WTC11 (cell line): Measurements from ENCODE around the gene FBXW4. TPM values are rescaled to one million over a fixed set of nuclear protein-coding genes. Genes with fewer than 3 reads are reported as not detected.
"Not testable (repeated sequence)": the region's sequence is repeated elsewhere in the genome, so short reads cannot be mapped to it uniquely, and the experiment has no call there.

ENCODE experiments used
- ATAC-seq: fragments of 200-7000 bp; cut with Tn5 transposase; 2 replicates; pipeline ENCODE4 v1.10.0; 2021; ENCODE audit warnings: mild to moderate bottlenecking, moderate library complexity
- CTCF ChIA-PET: fragments of 300-600 bp; sonication (Branson Sonifier 250); formaldehyde crosslinking; loops from one replicate; lab custom pipeline; 2021; ENCODE audit warnings: antibody characterized with exemption; lab: Charles Lee
- POLR2A ChIA-PET: fragments of 350-600 bp; sonication (Branson Sonifier 250); formaldehyde crosslinking; loops from one replicate; lab custom pipeline; 2021; ENCODE audit warnings: antibody characterized with exemption; lab: Charles Lee
- DNase-seq: peaks from one replicate; pipeline ENCODE4 v3.0.0; 2021; ENCODE audit warnings: low spot score
- H3K27ac Mint-ChIP-seq: 2 replicates; pipeline ENCODE4 v1.8.0; 2021; ENCODE audit warnings: mixed read lengths
- H3K27me3 Mint-ChIP-seq: 2 replicates; pipeline ENCODE4 v1.8.0; 2021; ENCODE audit warnings: low read depth, mild to moderate bottlenecking, moderate library complexity, mixed read lengths
- H3K36me3 Mint-ChIP-seq: 2 replicates; pipeline ENCODE4 v1.8.0; 2021; ENCODE audit warnings: mixed read lengths
- H3K4me1 Mint-ChIP-seq: 2 replicates; pipeline ENCODE4 v1.8.0; 2022; ENCODE audit warnings: mixed read lengths
- H3K4me3 Mint-ChIP-seq: 2 replicates; pipeline ENCODE4 v1.8.0; 2021; ENCODE audit warnings: mild to moderate bottlenecking, moderate library complexity, mixed read lengths
- H3K9me3 Mint-ChIP-seq: 2 replicates; pipeline ENCODE4 v1.8.0; 2021; ENCODE audit warnings: mixed read lengths
- ATF3 ChIP-seq: sonication (generic); formaldehyde crosslinking; conservative IDR thresholded peaks from 2 replicates; pipeline ENCODE4 v1.8.1; 2022; ENCODE audit warnings: mild to moderate bottlenecking, missing genetic modification reagents
- ATF6 ChIP-seq: sonication (generic); formaldehyde crosslinking; IDR thresholded peaks from 2 replicates; pipeline ENCODE4 v1.8.1; 2023; ENCODE audit warnings: mild to moderate bottlenecking, missing genetic modification reagents
- ETV6 ChIP-seq: sonication (generic); formaldehyde crosslinking; IDR thresholded peaks from 2 replicates; pipeline ENCODE4 v1.8.1; 2022; ENCODE audit warnings: mild to moderate bottlenecking, missing genetic modification reagents
- FOXJ3 ChIP-seq: sonication (generic); formaldehyde crosslinking; IDR thresholded peaks from 2 replicates; pipeline ENCODE4 v1.9.0; 2021; ENCODE audit warnings: missing genetic modification reagents, mild to moderate bottlenecking, borderline replicate concordance
- NFYB ChIP-seq: sonication (generic); formaldehyde crosslinking; conservative IDR thresholded peaks from 2 replicates; pipeline ENCODE4 v1.8.0; 2022; ENCODE audit warnings: low read depth, missing genetic modification reagents
- NR1H2 ChIP-seq: sonication (generic); formaldehyde crosslinking; IDR thresholded peaks from 2 replicates; pipeline ENCODE4 v1.9.0; 2021; ENCODE audit warnings: mild to moderate bottlenecking, moderate library complexity, missing genetic modification reagents
- OVOL2 ChIP-seq: fragments of 250-450 bp; sonication (Bioruptor Pico); IDR thresholded peaks from 2 replicates; pipeline ENCODE4 v1.9.0; 2021; ENCODE audit warnings: mild to moderate bottlenecking, borderline replicate concordance
- TCF7 ChIP-seq: sonication (generic); formaldehyde crosslinking; IDR thresholded peaks from 2 replicates; pipeline ENCODE4 v1.8.0; 2022; ENCODE audit warnings: mild to moderate bottlenecking, low read depth, missing genetic modification reagents, moderate library complexity
- TEAD1 ChIP-seq: sonication (generic); formaldehyde crosslinking; IDR thresholded peaks from 2 replicates; pipeline ENCODE4 v1.8.0; 2022; ENCODE audit warnings: mild to moderate bottlenecking, missing genetic modification reagents
- TEAD4 ChIP-seq: sonication (generic); formaldehyde crosslinking; IDR thresholded peaks from 2 replicates; pipeline ENCODE4 v1.8.0; 2022; ENCODE audit warnings: mild to moderate bottlenecking, missing genetic modification reagents
- USF2 ChIP-seq: sonication (generic); formaldehyde crosslinking; IDR thresholded peaks from 2 replicates; pipeline ENCODE4 v1.8.1; 2023; ENCODE audit warnings: mild to moderate bottlenecking, missing genetic modification reagents, moderate library complexity
- ZMAT4 ChIP-seq: fragments of 250-450 bp; sonication (Bioruptor Pico); IDR thresholded peaks from 2 replicates; pipeline ENCODE4 v1.9.0; 2021; ENCODE audit warnings: mild to moderate bottlenecking
- ZNF121 ChIP-seq: sonication (generic); formaldehyde crosslinking; IDR thresholded peaks from 2 replicates; pipeline ENCODE4 v1.8.0; 2023; ENCODE audit warnings: missing genetic modification reagents
- ZNF263 ChIP-seq: sonication (generic); formaldehyde crosslinking; IDR thresholded peaks from 2 replicates; pipeline ENCODE4 v1.8.1; 2022; ENCODE audit warnings: low read depth, mild to moderate bottlenecking, moderate library complexity, missing genetic modification reagents
- ZNF423 ChIP-seq: fragments of 250-450 bp; sonication (Bioruptor Pico); IDR thresholded peaks from 2 replicates; pipeline ENCODE4 v2.1.2; 2022; ENCODE audit warnings: mild to moderate bottlenecking, moderate library complexity
- total RNA-seq: library from RNA; stranded (reverse); gene quantifications from 3 replicates; pipeline ENCODE4 v1.2.3, GENCODE V29; 2021
- TF ChIP-seq, protein P1 (sequence below): sonication (generic); formaldehyde crosslinking; IDR thresholded peaks from 2 replicates; pipeline ENCODE4 v1.8.1; 2023; ENCODE audit warnings: mild to moderate bottlenecking, moderate library complexity, missing genetic modification reagents

FBXW4 gene
- total RNA-seq, 1 experiment from 2014 or later = 45.3 TPM

DNA sequence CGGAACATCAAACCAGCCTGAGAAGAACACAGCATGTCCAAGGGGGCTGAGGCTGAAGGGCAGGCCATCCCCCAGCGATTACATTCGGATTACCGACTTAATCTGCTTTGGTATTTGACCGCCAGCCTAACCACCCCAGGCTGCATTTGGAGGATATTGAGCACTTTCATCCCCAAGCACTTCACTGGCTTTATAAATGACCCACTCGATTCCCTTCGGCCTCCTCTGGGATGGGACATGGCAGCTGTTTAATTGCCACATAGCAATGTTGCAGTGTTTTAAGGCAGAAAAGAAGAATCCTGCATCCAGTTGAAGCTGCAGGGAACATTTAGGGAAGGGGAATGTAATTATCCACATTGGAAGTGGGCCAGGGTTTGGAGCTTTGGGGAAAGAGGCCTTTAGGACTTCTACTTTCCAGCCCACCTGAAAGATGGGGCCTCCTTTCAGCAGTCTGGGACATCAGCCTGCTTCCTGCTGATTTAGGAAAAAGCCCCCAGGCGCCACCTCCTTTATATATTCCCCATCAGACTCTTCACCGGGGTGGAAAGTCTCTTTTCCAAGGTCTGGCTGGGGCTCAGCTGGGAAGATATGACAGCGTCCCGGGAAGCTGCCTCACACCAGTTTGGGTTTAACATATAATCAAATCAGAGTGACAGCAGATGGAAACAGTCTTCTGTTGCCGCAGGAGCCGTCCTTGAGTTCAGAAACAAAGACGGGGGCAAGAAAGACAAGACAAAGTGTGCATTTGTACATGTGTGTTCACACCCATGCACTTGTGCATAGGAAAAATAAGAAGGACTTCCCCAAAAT is 97.7 kb downstream of the FBXW4 start:
- Mint-ChIP-seq H3K27ac (no peak overlapping the region), H3K36me3 (no peaks in the 10 kb centered on the region), H3K27me3 (no peaks in the 10 kb centered on the region), H3K4me1 (peaks cover 13% of the 10 kb centered on the region), H3K9me3 (no peaks in the 10 kb centered on the region), H3K4me3 (no peak overlapping the region)
- ChIA-PET POLR2A (no interaction called here), CTCF (interaction anchor here (1.8 kb wide), 1 partner anchor 184 kb away, joined by 9 read pairs; no protein-coding TSS in a partner anchor)
- TF ChIP-seq NR1H2 (CRISPR knock-in tag) = no peak
- TF ChIP-seq ZMAT4 (CRISPR knock-in tag) = no peak
- TF ChIP-seq ATF6 (CRISPR knock-in tag) = no peak
- TF ChIP-seq TEAD4 (CRISPR knock-in tag) = no peak
- no peak for TF ChIP-seq TCF7 (CRISPR knock-in tag)
- no peak for TF ChIP-seq ZNF263
- TF ChIP-seq FOXJ3 (CRISPR knock-in tag) = no peak
- TF ChIP-seq TEAD1 (CRISPR knock-in tag) = no peak
- TF ChIP-seq ETV6 (CRISPR knock-in tag) = no peak
- TF ChIP-seq ZNF423 = no peak
- no peak for TF ChIP-seq OVOL2 (CRISPR knock-in tag)
- DNase-seq (no peak), ATAC-seq (peak; percentile 34; the same call in 1 of the 2 replicates)

DNA sequence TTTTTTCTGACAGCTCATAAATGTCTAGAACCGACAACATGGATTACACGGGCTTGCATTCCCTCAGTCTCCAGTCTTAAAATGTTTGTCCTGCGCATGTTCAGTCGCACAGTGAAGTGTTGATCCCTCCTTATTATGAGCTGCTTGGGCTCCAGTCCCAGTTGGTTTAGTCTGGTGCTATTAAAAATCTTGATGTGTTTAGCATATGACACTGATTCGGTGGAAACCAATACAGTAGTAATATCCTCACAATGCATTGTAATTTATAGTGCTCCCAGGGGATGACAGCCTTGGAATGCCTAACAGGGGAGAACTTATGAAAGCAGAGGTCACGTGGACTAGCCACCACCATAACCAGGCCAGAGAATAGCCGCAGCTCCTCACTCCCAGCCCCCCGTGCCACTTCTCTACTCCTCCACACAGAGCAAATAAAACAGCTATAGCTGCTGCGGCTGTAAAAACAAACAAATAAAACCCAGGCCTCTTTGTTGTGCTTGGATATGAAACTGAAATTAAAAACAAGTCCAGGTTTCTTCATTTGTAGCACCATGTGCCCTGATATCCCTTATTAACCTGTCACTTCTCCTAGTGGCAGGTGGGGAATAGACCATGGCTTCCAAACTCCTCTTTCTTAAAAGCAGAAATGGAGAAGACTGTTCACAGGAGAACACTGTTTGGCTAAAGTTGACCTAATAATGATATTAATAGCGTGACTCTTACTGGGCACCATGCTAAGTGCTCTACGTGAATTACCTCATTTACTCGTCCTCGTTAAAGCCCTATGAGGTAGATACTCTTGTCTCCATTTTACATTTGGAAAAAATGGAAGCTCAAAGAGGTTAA is 99.2 kb downstream of the FBXW4 start:
- Mint-ChIP-seq H3K4me3 (no peak overlapping the region), H3K27me3 (no peaks in the 10 kb centered on the region), H3K27ac (no peak overlapping the region), H3K36me3 (no peaks in the 10 kb centered on the region), H3K4me1 (peaks cover 10% of the 10 kb centered on the region), H3K9me3 (no peaks in the 10 kb centered on the region)
- CTCF ChIA-PET = interaction anchor here (0.6 to 1.9 kb wide), 3 partner anchors 19 to 185 kb away, joined by 3 to 8 read pairs (median 4); no protein-coding TSS in a partner anchor
- DNase-seq (no peak), ATAC-seq (no peak)
- no peak for TF ChIP-seq USF2 (CRISPR knock-in tag)
- TF ChIP-seq ATF3 (CRISPR knock-in tag) = no peak
- no peak for TF ChIP-seq ZNF121 (CRISPR knock-in tag)
- TF ChIP-seq, protein P1, sequence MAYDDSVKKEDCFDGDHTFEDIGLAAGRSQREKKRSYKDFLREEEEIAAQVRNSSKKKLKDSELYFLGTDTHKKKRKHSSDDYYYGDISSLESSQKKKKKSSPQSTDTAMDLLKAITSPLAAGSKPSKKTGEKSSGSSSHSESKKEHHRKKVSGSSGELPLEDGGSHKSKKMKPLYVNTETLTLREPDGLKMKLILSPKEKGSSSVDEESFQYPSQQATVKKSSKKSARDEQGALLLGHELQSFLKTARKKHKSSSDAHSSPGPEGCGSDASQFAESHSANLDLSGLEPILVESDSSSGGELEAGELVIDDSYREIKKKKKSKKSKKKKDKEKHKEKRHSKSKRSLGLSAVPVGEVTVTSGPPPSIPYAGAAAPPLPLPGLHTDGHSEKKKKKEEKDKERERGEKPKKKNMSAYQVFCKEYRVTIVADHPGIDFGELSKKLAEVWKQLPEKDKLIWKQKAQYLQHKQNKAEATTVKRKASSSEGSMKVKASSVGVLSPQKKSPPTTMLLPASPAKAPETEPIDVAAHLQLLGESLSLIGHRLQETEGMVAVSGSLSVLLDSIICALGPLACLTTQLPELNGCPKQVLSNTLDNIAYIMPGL (CRISPR knock-in tag) = no peak
- no peak for TF ChIP-seq NFYB (CRISPR knock-in tag)
- no peak for TF ChIP-seq ZNF423
- POLR2A ChIA-PET = no interaction called here

DNA sequence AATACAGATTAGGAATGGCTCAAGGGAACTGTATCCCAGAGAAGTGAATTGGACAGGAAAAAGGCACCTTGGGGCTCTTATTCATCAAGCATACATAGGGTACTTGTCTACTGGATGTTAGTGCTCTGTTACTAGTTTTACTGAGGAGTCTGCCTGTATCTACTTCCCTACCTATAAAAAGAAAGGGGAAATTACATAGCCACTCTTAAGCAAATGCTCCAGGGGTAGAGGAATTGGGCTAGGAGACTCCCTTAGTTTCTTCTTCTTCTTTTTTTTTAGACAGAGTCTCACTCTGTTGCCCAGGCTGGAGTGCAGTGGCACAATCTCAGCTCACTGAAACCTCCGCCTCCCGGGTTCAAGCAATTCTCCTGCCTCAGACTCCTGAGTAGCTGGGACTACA is 101.6 kb downstream of the FBXW4 start:
- H3K4me3 Mint-ChIP-seq, ATAC-seq: not testable (repeated sequence)

More for the DNA sequence above, 101.6 kb downstream of the FBXW4 start:
- POLR2A ChIA-PET, H3K27me3 Mint-ChIP-seq, H3K36me3 Mint-ChIP-seq, H3K9me3 Mint-ChIP-seq, H3K27ac Mint-ChIP-seq, DNase-seq: not testable (repeated sequence)
- H3K4me1 Mint-ChIP-seq = peaks cover 18% of the 10 kb centered on the region
- CTCF ChIA-PET = interaction anchor here (1.1 to 1.5 kb wide), 2 partner anchors 9 to 188 kb away, joined by 3 to 11 read pairs; no protein-coding TSS in a partner anchor
